Measurements from ENCODE around the gene PTTG1IP.

Gene PTTG1IP

DNA sequence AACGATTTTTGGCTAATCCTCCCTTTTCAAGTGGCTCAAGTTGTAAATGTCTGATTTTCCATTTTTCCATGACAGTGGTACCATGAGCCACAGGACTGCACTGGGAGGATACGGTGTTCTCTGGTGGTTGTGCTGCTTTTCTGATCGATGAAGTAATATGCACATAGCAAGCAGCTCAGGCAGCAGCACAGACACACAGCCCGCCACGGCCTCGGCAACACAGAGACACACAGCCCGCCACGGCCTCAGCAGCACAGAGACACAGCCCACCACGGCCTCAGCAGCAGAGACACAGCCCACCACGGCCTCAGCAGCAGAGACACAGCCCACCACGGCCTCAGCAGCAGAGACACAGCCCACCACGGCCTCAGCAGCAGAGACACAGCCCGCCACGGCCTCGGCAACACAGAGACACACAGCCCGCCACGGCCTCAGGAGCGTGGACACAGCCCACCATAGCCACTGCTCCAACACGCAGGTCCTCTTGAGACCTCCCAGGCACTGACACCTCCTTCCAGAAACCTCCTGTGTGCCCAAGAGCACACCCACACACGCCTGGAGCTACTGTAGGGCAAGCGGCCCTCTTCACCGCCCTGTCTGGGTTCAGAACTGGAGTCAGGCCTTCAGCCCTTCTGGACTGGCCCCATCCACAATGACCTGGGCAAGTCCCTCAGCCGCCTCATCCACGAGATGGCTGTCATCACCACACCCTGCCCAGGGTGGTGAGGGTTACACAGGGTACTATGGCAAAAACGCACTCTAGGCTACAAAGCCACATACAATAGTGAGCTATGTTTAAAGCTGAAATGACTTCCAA lies 10.4 kb downstream of the PTTG1IP start:
- DNase-seq, result no peak

GRCh38 chr21:44858791-44859190 lies 14.7 kb downstream of the PTTG1IP start:
- no peak for DNase-seq

- no peak for DNase-seq
Observed at GRCh38 chr21:44858291-44858690, 15.2 kb downstream of the PTTG1IP start.

GRCh38 chr21:44857127-44857892 lies 16.2 kb downstream of the PTTG1IP start:
- no peak for DNase-seq

GRCh38 chr21:44856131-44856530 lies 17.4 kb downstream of the PTTG1IP start:
- DNase-seq, result no peak

DNA sequence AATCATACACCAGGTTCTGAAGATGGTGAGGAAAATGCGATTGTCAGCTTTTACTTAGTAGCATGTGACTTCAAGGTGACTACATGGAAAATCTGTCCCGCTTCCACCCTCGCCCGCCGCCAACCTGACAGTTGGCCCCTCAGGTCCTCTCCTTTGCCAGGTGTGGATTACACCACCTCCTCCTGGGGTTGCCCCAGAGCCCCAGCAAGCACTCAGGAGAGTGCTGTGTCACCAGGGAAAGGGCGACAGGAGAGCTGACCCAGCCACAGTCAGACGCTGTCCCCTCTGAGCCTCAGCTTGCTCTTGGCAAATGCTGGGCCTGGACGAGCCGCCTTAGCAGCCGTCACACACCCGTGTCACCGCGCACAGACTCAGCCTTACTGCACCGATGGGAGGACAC lies 17.9 kb downstream of the PTTG1IP start:
- DNase-seq, result no peak

GRCh38 chr21:44854664-44855446 lies 18.6 kb downstream of the PTTG1IP start:
- no peak for DNase-seq

DNA sequence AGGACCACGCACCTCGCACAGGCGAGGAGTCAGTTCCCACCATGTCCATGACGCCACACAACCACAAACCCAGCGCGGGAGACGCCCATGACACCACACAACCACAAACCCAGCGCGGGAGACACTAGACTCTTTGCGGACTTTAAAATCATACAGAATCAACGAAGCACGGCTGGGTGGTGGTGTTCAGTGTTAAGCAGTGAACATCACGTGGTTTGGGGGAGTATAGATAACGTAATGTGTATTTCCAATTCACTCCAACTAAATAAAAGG lies 19.2 kb downstream of the PTTG1IP start:
- DNase-seq, result no peak

GRCh38 chr21:44853601-44854390 lies 19.7 kb downstream of the PTTG1IP start:
- DNase-seq, result no peak

DNA sequence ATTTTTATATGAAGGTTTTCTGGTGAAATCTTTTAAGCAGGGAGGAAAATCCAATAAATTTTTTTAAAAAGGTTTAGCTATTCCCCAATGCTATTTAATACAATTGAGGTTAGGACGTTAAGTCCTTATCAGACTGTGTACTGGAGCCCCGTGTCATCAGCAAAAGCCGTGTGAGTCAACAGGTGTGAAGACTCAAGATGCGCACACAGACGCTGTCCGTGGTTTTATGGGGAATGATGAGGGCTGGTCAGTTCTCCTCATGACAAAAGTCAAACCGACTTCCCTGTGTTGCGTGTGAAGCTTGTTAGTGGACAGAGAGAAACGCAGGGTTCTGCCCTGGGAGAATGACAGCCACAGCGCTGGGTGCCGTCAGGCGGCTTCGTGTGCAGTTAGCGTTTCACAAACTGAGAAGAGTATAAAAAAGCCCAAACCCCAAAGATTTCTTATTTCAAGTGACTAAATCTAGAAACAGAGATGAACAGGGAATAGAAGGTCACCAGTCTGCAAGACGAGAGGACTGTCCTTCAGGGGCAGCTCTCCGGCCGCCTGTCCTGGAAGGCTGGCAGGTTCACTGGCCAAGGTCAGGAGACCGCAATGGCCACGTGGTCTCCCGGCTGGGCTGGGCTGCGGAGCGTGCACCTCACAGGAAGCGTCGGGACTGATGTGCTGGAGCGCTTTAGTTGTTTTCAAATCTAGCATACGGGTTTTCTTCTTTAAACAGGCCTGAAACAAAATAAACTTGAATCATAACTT lies 22.4 kb downstream of the PTTG1IP start:
- no peak for DNase-seq

- DNase-seq, result no peak
Observed at GRCh38 chr21:44850208-44850800, 23.2 kb downstream of the PTTG1IP start.

- DNase-seq, result no peak
Observed at GRCh38 chr21:44849616-44850130, 23.8 kb downstream of the PTTG1IP start.

GRCh38 chr21:44848821-44849521 lies 24.5 kb downstream of the PTTG1IP start:
- DNase-seq, result no peak

GRCh38 chr21:44847261-44848056 lies 26.0 kb downstream of the PTTG1IP start:
- DNase-seq, result no peak

DNA sequence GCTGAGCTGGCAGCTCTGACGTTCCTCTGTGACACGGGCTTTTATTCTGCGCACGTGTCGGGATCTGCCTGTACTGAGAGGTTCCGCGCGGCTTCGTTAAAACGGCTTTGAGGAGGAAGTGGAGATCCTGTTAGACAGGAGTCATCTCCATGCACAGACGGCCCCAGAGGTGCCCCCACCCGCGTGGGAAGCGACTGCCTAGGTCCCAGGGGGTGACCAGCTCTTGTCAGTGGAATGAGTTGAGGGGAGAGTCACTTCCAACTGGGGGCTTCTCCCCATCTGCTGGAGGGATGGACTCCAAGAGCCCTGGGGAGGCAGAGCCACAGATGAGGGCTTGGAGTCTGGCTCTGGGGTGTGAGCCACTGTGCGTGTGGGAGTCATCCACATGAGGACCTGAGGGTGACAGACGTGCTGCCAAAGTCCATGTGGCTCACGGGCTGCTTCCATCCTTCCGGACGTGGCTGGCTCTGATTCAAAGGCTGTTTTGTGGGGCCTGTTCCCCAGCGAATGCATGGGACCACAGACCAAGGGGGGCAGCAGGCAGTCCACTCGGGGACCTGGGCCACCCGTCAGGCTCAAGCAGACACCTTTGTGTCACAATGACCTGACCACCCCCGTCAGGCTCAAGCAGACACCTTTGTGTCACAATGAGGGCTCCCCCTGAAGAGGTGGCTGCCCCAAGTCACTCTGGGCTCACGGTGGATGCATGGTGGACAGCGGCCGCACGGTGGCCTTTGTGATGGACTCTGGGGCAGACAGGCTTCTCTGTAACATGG lies 26.8 kb downstream of the PTTG1IP start:
- peak; percentile 33 to 51 for DNase-seq

DNA sequence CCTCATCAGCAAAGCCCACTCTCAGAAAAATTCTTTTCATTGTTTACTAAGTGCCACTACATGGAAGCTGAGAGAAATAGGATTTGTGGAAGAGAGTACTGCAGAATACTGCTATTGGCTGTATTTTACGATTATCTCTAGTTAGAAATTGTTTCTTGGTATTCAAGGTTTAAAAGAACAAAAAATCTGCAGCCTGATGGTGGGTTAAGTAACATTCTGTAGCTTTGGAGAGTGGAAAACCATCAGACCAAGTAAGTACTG lies 27.3 kb downstream of the PTTG1IP start:
- DNase-seq, result no peak

GRCh38 chr21:44845418-44846223 lies 27.9 kb downstream of the PTTG1IP start:
- DNase-seq, result peak; percentile 27 to 50

DNA sequence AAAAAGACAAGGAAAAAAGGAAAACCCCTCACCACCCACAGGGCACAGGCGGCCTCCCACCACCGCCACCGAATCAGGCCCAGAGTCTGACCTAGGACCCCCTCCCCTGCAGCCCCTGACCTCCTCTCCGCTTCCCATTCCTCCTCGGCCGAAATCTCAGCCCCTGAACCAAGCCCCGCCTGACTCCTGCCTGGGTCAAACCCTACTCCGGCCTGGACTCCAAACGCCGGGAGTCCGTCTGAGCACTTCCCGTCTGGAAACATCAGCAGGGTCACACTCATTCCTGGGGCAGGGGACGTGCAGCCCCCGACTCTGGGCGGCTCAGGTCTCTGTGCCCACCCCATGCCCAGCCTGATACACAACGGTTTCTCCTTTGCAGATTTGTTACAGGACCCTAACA lies 29.2 kb downstream of the PTTG1IP start:
- DNase-seq, result no peak

Data from stimulated activated CD4-positive, alpha-beta T cell treated with anti-CD3 and anti-CD28 coated beads, Interleukin-4, amount 100 ng/mL, for 4 hours (primary cell).